Vagina (tissue), 2 donors: ENCODE measurements around the gene LGALS4. TPM values are rescaled to one million over a fixed set of nuclear protein-coding genes. Genes with fewer than 3 reads are reported as not detected.
A peak's percentile ranks its signal among the peaks of the same experiment; 100 is the strongest.

ENCODE experiments used
- DNase-seq, 2 donors: peaks; one replicate each; pipeline ENCODE4 v3.0.0-alpha.2; 2017; ENCODE audit errors: extremely low spot score in 2 of 2
- H3K27ac ChIP-seq: fragments of 200-600 bp; sonication (generic); one replicate; pipeline ENCODE4 v1.5.1; 2019
- H3K27me3 ChIP-seq: fragments of 200-600 bp; sonication (generic); one replicate; pipeline ENCODE4 v1.5.1; 2019
- H3K36me3 ChIP-seq, 2 donors: fragments of 200-600 bp; sonication (generic); one replicate each; pipeline ENCODE4 v1.5.1; 2017 to 2019
- H3K4me1 ChIP-seq: fragments of 200-600 bp; sonication (generic); one replicate; pipeline ENCODE4 v1.5.1; 2019
- H3K4me3 ChIP-seq, 2 donors: fragments of 200-600 bp; sonication (generic); 1 replicate in 1 of 2; 2 replicates in 1 of 2; pipeline ENCODE4 v1.5.1; 2016 to 2019
- H3K9me3 ChIP-seq: fragments of 200-600 bp; sonication (generic); one replicate; pipeline ENCODE4 v1.5.1; 2019
- CTCF ChIP-seq, 3 experiments: fragments of 450-650 bp in 2 of 3; fragments of 200-600 bp in 1 of 3; sonication (generic) in 1 of 3; IDR thresholded peaks; one replicate each; pipeline ENCODE4 v1.5.1; 2017 to 2019; ENCODE audit warnings: antibody characterized with exemption in 3 of 3, mild to moderate bottlenecking in 2 of 3, moderate library complexity in 2 of 3
- POLR2A ChIP-seq, 2 donors: fragments of 450-650 bp; IDR thresholded peaks; one replicate each; pipeline ENCODE4 v1.6.1; 2017; ENCODE audit warnings: antibody characterized with exemption in 2 of 2, mild to moderate bottlenecking in 2 of 2, moderate library complexity in 2 of 2
- POLR2AphosphoS5 ChIP-seq, 2 donors: sonication (generic); formaldehyde crosslinking; IDR thresholded peaks; one replicate each; pipeline ENCODE4 v1.9.0; 2017; ENCODE audit warnings: antibody characterized with exemption in 2 of 2, mild to moderate bottlenecking in 2 of 2, low read depth in 1 of 2; ENCODE audit not compliant: insufficient read depth in 1 of 2
- intact Hi-C: fragments of 100-400 bp; cut with DNase I; formaldehyde crosslinking; loops from one replicate; pipeline ENCODE4 v1.15.1; 2023
- total RNA-seq: library from RNA; depleted of rRNA; stranded (reverse); fragments of >200 nt; gene quantifications from one replicate; pipeline ENCODE4 v1.2.3, GENCODE V29; 2016

Gene LGALS4
- total RNA-seq, 1 donor from 2014 or later, result not detected

- DNase-seq, result peak in 1 of 2 donors; percentile 96
- Histone ChIP-seq H3K36me3 (peaks cover 0 to 3% of the 10 kb centered on the region in 2 donors), H3K4me3 (peak overlapping the region; percentile 93 to 96), H3K27ac (peak overlapping the region; percentile 100), H3K9me3 (no peaks in the 10 kb centered on the region), H3K4me1 (peaks cover 33% of the 10 kb centered on the region), H3K27me3 (no peaks in the 10 kb centered on the region)
- TF ChIP-seq POLR2AphosphoS5 (IDR thresholded peaks at IDR 0.05; ENCODE audit: insufficient read depth in 1 of 2, low read depth in 1 of 2) (peak in 1 of 2 donors; percentile 46), CTCF (IDR thresholded peaks at IDR 0.05) (no peak)
- intact Hi-C loops, result loop anchor here (5.0 kb wide), 1 partner anchor 205 kb away; the partner anchor contains the start of gene ACTN4
Observed at GRCh38 chr19:38852231-38853044, 39.7 kb upstream of the LGALS4 start.

- Histone ChIP-seq H3K4me1 (peaks cover 40% of the 10 kb centered on the region), H3K36me3 (peaks cover 3 to 10% of the 10 kb centered on the region in 2 donors), H3K4me3 (peak overlapping the region; percentile 93 to 96), H3K9me3 (no peaks in the 10 kb centered on the region), H3K27me3 (no peaks in the 10 kb centered on the region), H3K27ac (peak overlapping the region; percentile 100)
- intact Hi-C loops, result loop anchor here (5.0 kb wide), 1 partner anchor 204 kb away; the partner anchor contains the start of gene ACTN4
- TF ChIP-seq POLR2A (IDR thresholded peaks at IDR 0.05) (peak in 1 of 2 donors; percentile 92), POLR2AphosphoS5 (IDR thresholded peaks at IDR 0.05; ENCODE audit: insufficient read depth in 1 of 2, low read depth in 1 of 2) (peak; percentile 90 to 98), CTCF (IDR thresholded peaks at IDR 0.05) (no peak)
- DNase-seq, result peak in 1 of 2 donors; percentile 95
Observed at GRCh38 chr19:38851622-38852230, 39.0 kb upstream of the LGALS4 start.

- Histone ChIP-seq H3K9me3 (no peaks in the 10 kb centered on the region), H3K36me3 (peaks cover 4 to 17% of the 10 kb centered on the region in 2 donors), H3K27ac (peak overlapping the region; percentile 100), H3K4me3 (peak overlapping the region; percentile 93 to 96), H3K27me3 (no peaks in the 10 kb centered on the region), H3K4me1 (peaks cover 44% of the 10 kb centered on the region)
- peak in 1 of 2 donors; percentile 93 for DNase-seq
- intact Hi-C loops, result loop anchor here (5.0 kb wide), 1 partner anchor 204 kb away; the partner anchor contains the start of gene ACTN4
- no peak for TF ChIP-seq CTCF (IDR thresholded peaks at IDR 0.05)
- TF ChIP-seq POLR2AphosphoS5 (IDR thresholded peaks at IDR 0.05; ENCODE audit: insufficient read depth in 1 of 2, low read depth in 1 of 2), result no peak
- no peak for TF ChIP-seq POLR2A (IDR thresholded peaks at IDR 0.05)
Observed at GRCh38 chr19:38850976-38851621, 38.4 kb upstream of the LGALS4 start.

- no peak for DNase-seq
- Histone ChIP-seq H3K36me3 (peaks cover 10 to 23% of the 10 kb centered on the region in 2 donors), H3K4me1 (peaks cover 50% of the 10 kb centered on the region), H3K9me3 (no peaks in the 10 kb centered on the region), H3K27ac (peak overlapping the region; percentile 100), H3K4me3 (peak overlapping the region; percentile 93 to 96), H3K27me3 (no peaks in the 10 kb centered on the region)
- intact Hi-C loops, result loop anchor here (5.0 kb wide), 1 partner anchor 203 kb away; the partner anchor contains the start of gene ACTN4
- TF ChIP-seq CTCF (IDR thresholded peaks at IDR 0.05), result peak in 1 of 3 experiments; percentile 43
- TF ChIP-seq POLR2AphosphoS5 (IDR thresholded peaks at IDR 0.05; ENCODE audit: insufficient read depth in 1 of 2, low read depth in 1 of 2), result peak; percentile 92 to 99
- peak; percentile 81 to 96 for TF ChIP-seq POLR2A (IDR thresholded peaks at IDR 0.05)
Observed at GRCh38 chr19:38850436-38850975, 37.8 kb upstream of the LGALS4 start.
